Stimulated activated memory B cell treated with anti-CD40 and anti-IgM and Interleukin-4, amounts not matched to agents 10 μg/mL and 1 μg/mL and 100 μg/mL, for 72 hours (primary cell): ENCODE data around the gene ZNF23.
"Not testable (repeated sequence)": the region's sequence is repeated elsewhere in the genome, so short reads cannot be mapped to it uniquely, and the experiment has no call there.

Experiments used
- ATAC-seq: fragments of 150-1000 bp; cut with Tn5 transposase; 2 replicates; pipeline ENCODE4 v1.10.0; 2021
- H3K27ac Mint-ChIP-seq: one replicate; pipeline ENCODE4 v1.8.0; 2022; ENCODE audit warnings: mild to moderate bottlenecking, mixed read lengths
- H3K27me3 Mint-ChIP-seq: one replicate; pipeline ENCODE4 v1.8.0; 2022; ENCODE audit warnings: mixed read lengths
- H3K36me3 Mint-ChIP-seq: one replicate; pipeline ENCODE4 v1.8.0; 2022; ENCODE audit warnings: mixed read lengths
- H3K4me1 Mint-ChIP-seq: one replicate; pipeline ENCODE4 v1.8.0; 2022; ENCODE audit warnings: mixed read lengths
- H3K4me3 Mint-ChIP-seq: one replicate; pipeline ENCODE4 v1.8.0; 2022; ENCODE audit warnings: mild to moderate bottlenecking, moderate library complexity, mixed read lengths
- H3K9me3 Mint-ChIP-seq: one replicate; pipeline ENCODE4 v1.8.0; 2022; ENCODE audit warnings: mixed read lengths

The ZNF23 gene

DNA sequence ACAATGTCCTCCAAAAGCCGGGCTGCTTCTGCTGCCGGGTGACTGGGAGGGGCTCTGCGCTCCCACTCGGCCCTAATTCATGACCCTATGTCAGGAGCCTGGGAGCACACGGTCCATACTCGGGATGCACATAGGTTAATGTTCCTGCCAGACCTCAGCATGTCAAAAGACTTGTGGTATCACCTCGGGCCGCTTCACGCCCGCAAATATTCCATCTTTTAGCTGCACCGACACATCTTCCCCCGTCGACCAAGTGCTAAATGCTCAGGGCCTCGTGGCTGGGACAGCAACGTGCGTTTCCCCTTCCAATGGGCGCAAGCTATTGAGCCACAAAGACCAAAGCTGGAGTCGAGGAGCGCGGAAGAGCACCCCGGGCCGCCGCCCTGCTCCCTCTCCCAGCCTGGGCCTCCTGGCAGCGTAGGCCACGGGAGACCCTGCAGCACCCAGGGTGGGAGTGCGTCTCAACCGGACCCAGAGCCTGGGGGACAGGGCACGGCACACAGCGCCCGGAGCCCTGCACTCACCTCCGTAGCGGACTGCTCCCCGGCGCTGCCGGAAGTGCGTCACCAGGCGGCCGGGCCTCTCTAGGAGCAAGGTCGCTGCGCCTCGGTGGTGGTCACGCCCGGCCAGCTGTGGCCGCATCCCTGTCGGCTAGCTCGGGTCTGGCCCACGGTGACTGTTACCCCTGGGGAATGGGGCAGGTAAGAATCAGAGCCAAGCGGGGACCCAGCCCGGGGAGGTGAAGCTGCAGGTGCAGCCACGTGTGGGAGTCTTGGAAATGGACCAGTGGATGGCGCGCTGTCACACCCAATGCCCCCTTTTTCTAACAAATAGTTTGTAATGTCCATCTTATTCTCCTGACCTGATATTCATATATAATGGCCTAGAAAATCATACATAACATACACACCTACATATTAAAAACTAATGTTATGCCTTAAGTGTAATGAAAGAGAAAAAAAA, at the start of gene ZNF23:
Gene ZNF23, minus strand, starts transcription at position 562 of the 963 bp plus-strand sequence. CDS start 5,451 bp downstream, outside the sequence.
- Mint-ChIP-seq H3K27ac (peak within 1 kb of the TSS; percentile 87), H3K36me3 (peaks cover 5% of the 10 kb centered on the region), H3K9me3 (no peaks in the 10 kb centered on the region), H3K4me3 (peak within 1 kb of the TSS; percentile 94), H3K27me3 (no peaks in the 10 kb centered on the region), H3K4me1 (peaks cover 10% of the 10 kb centered on the region)
- ATAC-seq, result peak; percentile 100

DNA sequence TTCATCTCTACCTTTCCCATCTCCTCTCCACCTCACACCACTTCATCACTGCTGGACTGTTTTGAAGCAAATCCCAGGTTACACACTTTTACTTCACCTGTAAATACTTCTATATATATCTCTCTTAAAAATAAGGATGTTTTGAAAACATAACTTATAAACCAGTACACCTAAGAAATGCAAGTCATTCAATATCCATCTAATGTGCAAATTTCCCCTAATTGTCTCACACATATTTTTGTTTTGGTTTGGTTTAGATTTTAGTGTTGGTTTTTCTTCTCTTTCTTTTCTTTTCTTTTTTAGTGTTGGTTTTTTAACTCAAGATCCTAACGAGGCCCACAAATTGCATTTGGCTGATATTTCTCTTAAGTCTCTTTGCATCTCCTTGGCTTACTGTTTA, 45.0 kb upstream of the ZNF23 start:
- Mint-ChIP-seq H3K36me3 (no peaks in the 10 kb centered on the region), H3K27ac (no peak overlapping the region), H3K4me1 (no peaks in the 10 kb centered on the region), H3K9me3 (no peaks in the 10 kb centered on the region), H3K4me3 (no peak overlapping the region), H3K27me3 (peaks cover 16% of the 10 kb centered on the region)
- no peak for ATAC-seq

DNA sequence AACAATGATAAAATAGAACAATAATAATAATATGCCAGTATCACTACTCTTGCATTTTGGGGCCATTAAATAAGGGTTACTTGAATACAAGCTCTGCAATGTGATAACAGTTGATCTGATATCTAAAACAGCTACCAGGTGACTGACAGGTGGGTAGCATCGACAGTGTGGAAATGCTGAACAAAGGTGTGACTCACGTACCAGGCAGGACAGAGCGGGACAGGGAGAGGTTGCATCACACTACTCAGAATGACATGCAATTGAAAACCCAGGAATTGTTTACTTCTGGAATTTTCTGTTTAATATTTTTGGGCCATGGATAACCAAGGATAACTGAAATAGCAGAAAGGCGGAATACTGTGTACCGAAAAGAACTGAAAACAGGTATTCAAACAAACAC, 42.9 kb upstream of the ZNF23 start:
- H3K4me1 Mint-ChIP-seq, result no peaks in the 10 kb centered on the region
- H3K27me3 Mint-ChIP-seq, result peaks cover 17% of the 10 kb centered on the region
- ATAC-seq, result no peak
- H3K9me3 Mint-ChIP-seq, result no peaks in the 10 kb centered on the region
- H3K36me3 Mint-ChIP-seq, result no peaks in the 10 kb centered on the region
- H3K27ac Mint-ChIP-seq, result no peak overlapping the region
- H3K4me3 Mint-ChIP-seq, result no peak overlapping the region

DNA sequence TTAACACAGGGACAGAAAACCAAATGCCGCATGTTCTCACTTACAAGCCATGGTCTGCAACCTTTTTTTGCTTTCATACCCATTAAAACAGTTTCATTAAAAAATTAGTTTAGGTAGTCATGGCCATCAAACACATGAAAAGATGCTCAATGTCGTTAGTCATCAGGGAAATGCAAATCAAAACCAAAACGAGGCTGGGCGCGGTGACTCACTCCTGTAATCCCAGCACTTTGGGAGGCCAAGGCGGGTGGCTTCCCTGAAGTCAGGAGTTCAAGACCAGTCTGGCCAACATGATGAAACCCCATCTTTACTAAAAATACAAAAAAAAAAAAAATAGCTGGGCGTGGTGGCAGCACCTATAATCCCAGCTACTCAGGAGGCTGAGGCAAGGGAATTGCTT, 42.0 kb upstream of the ZNF23 start:
- ATAC-seq, H3K36me3 Mint-ChIP-seq, H3K4me1 Mint-ChIP-seq, H3K27ac Mint-ChIP-seq, H3K4me3 Mint-ChIP-seq, H3K9me3 Mint-ChIP-seq: not testable (repeated sequence)
- peaks cover 17% of the 10 kb centered on the region for H3K27me3 Mint-ChIP-seq

DNA sequence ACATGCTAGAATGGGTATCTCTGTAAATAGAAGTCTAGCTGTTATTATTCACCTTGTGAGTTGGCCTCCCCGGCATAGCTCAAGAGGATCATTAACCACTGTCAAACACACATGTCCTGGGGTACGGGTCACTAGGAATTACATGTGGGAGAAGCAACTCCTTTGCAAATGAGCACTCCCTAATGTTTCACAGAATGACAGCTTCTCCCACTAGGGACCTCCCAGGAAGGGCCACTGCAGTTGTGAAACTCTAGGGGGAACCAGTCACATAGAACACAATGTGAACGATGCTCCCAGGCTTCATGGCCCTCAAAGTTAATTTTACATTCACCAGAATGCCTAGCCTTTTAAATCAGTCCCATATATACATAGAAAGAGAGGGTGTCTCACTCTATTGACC, 39.5 kb upstream of the ZNF23 start:
- ATAC-seq, result no peak
- Mint-ChIP-seq H3K36me3 (no peaks in the 10 kb centered on the region), H3K27me3 (peaks cover 29% of the 10 kb centered on the region), H3K9me3 (no peaks in the 10 kb centered on the region), H3K4me1 (no peaks in the 10 kb centered on the region), H3K27ac (no peak overlapping the region), H3K4me3 (no peak overlapping the region)

DNA sequence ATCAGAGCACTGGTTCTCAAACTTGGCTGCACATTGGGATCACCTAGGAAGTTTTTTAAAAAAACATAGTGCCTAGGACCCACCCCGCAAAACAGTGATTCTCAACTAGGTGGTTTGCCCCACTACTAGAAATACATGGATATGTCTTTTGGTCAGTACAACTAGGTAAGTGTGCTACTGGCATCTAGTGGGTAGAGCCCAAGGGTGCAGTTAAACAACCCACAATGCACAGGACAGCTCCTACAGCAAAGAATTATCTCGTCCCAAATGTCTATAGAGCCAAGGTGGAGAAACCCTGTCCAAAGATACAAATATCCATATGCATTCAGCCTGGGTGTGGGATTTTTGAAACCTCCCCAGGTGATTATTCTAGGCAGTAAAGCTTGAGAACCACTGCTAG, 38.9 kb upstream of the ZNF23 start:
- H3K4me3 Mint-ChIP-seq, result no peak overlapping the region
- H3K36me3 Mint-ChIP-seq, result no peaks in the 10 kb centered on the region
- no peak for ATAC-seq
- peaks cover 29% of the 10 kb centered on the region for H3K27me3 Mint-ChIP-seq
- H3K27ac Mint-ChIP-seq, result no peak overlapping the region
- no peaks in the 10 kb centered on the region for H3K4me1 Mint-ChIP-seq
- H3K9me3 Mint-ChIP-seq, result no peaks in the 10 kb centered on the region

DNA sequence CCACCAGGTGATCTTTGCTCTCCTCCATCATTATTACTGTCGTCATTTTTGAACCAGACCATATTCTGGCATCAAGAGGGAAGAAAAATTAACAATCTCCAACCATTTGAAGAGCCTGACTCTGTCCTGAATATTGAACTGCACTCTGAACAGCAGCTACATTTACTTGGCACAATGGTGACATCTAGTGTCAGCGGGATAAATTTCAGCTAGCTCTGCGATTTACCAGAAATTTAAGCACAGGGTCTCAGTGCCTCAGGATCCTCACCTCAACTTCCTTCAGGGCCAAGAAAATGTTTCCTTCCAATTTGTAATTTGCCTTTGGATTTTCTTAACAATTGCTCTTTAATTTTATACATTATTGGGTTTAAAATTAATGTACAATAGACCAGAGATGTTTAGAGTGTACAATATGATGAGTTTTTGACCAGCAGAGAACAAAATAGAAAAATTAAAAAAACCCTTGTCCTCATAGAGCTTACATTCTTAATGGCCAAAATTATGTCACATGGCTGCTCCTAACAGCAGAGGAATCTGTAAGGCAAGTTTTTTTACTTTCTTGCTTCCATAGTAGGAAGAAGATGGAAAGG, 37.8 kb upstream of the ZNF23 start:
- peak; percentile 55 for ATAC-seq
- no peak overlapping the region for H3K27ac Mint-ChIP-seq
- H3K27me3 Mint-ChIP-seq, result peaks cover 29% of the 10 kb centered on the region
- no peaks in the 10 kb centered on the region for H3K9me3 Mint-ChIP-seq
- no peaks in the 10 kb centered on the region for H3K36me3 Mint-ChIP-seq
- H3K4me3 Mint-ChIP-seq, result no peak overlapping the region
- H3K4me1 Mint-ChIP-seq, result no peaks in the 10 kb centered on the region

DNA sequence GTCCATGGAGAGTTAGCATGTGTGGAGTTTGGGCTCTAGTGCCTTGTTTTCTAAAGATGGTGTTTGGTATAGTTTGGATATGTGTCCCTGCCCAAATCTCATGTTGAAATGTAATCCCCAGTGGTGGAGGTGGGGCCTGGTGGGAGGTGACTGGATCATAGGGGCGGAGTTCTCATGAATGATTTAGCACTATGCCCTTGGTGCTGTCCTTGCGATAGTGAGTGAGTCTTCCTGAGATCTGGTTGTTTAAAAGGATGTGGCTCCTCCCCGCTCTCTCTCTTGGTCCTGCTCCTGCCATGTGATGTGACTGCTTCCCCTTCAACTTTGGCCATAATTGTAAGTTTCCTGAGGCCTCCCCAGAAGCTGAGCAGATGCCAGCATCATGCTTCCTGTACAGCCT, 36.0 kb upstream of the ZNF23 start:
- no peaks in the 10 kb centered on the region for H3K4me1 Mint-ChIP-seq
- H3K27ac Mint-ChIP-seq, result no peak overlapping the region
- no peaks in the 10 kb centered on the region for H3K9me3 Mint-ChIP-seq
- no peaks in the 10 kb centered on the region for H3K36me3 Mint-ChIP-seq
- H3K4me3 Mint-ChIP-seq, result no peak overlapping the region
- no peak for ATAC-seq
- H3K27me3 Mint-ChIP-seq, result peaks cover 23% of the 10 kb centered on the region

DNA sequence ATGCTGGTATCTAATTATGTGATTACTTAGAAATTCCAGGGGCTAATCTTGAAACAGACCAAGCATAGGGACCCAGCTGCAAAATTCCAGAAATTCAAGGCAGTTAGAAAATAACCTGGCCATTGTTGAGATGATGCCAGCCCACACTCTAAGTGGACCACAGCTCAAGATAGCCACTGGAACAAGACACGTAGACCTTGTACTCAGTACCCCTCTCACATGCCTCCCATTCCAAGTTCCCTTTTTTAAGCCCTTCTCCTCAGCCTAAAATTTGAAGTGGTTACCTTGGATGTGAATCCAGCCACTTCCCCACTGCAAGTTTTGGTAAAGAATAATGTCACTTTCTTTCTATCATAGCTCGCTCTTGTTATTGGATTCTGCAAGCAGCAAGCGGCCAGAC, 31.2 kb upstream of the ZNF23 start:
- no peak overlapping the region for H3K4me3 Mint-ChIP-seq
- H3K36me3 Mint-ChIP-seq, result no peaks in the 10 kb centered on the region
- H3K27me3 Mint-ChIP-seq, result peaks cover 5% of the 10 kb centered on the region
- no peaks in the 10 kb centered on the region for H3K9me3 Mint-ChIP-seq
- no peak for ATAC-seq
- H3K4me1 Mint-ChIP-seq, result no peaks in the 10 kb centered on the region
- no peak overlapping the region for H3K27ac Mint-ChIP-seq

DNA sequence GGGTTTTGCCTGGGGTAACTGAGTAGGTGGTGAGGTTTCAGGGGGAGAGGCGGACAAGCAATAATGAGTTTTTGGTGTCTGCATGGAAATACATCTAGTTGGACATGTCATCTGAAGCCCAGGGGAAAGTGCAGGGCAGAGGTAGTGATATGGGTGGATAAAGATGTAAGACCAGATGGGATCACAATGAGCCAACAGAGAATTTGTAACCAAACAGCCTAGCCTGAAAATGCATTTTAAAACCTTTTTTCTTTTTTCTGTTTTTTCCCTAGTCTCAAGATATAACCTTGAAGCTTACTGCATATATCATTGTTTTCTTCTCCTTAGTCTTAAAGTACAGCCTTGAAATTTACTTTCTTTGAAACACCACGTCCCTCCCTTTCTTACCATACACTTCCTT, 30.7 kb upstream of the ZNF23 start:
- no peaks in the 10 kb centered on the region for H3K9me3 Mint-ChIP-seq
- no peaks in the 10 kb centered on the region for H3K36me3 Mint-ChIP-seq
- ATAC-seq, result no peak
- H3K4me1 Mint-ChIP-seq, result no peaks in the 10 kb centered on the region
- H3K27me3 Mint-ChIP-seq, result peaks cover under 1% of the 10 kb centered on the region
- H3K27ac Mint-ChIP-seq, result no peak overlapping the region
- H3K4me3 Mint-ChIP-seq, result no peak overlapping the region

DNA sequence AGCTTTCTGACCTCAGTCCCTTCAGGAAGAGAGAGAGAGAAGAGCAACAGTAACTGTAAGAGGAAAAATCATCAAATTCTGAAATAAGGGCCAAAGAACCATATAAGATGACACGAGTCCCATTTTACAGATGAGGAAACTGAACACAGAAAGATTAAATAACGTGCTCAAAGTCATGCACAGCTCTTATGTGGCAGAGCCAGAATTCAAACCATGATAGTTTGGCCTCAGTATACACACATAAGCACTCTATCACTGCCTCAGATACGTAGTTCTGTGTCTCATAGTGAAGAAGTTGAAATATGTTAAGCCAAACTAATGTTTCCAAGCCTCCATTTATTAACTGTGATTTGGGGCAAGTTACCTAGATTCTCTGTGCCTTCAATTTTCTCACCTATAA, 29.0 kb upstream of the ZNF23 start:
- H3K36me3 Mint-ChIP-seq, result no peaks in the 10 kb centered on the region
- no peak overlapping the region for H3K4me3 Mint-ChIP-seq
- no peak for ATAC-seq
- H3K4me1 Mint-ChIP-seq, result no peaks in the 10 kb centered on the region
- H3K27ac Mint-ChIP-seq, result no peak overlapping the region
- H3K9me3 Mint-ChIP-seq, result peaks cover 3% of the 10 kb centered on the region
- no peaks in the 10 kb centered on the region for H3K27me3 Mint-ChIP-seq

DNA sequence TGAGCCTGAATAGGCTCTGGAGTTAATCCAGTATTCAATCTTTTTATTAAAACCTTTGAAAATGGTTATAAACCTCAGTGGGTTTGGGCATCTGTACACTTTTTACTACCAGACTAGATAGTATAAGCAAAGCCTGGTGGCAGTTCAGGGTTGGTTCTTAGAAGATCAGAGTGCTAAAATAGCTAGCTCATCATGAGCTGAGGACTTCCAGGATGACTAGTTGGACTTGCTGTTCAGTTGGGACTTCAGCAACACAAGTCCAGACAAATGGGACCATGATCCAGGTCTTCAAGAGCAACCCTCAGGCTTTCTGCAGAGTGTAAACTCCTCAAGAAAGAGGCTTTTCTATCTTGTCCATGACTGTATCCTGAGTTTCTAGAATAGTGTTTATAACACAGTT, 28.3 kb upstream of the ZNF23 start:
- Mint-ChIP-seq H3K4me3 (no peak overlapping the region), H3K4me1 (no peaks in the 10 kb centered on the region), H3K27ac (no peak overlapping the region), H3K9me3 (peaks cover 3% of the 10 kb centered on the region), H3K36me3 (no peaks in the 10 kb centered on the region), H3K27me3 (no peaks in the 10 kb centered on the region)
- ATAC-seq, result no peak

DNA sequence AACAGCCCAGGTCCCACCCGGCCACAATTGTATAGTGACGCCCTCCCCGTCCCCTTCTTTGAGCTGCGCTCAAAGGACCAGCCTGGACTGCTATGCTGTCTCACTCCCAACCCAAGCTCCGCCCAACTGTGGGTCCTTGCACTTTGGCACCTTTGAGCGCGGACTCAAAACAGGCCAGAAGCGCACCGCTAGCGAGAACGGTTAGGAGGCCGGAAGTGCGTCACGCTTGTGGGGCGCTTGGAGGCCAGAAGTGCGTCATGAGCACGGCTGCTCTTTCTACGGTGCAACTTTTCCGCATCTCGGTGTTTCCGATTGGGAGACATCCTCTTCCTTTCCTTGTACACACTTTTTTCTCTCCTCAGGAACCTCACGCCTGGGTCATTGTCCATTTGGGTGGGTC, 27.1 kb upstream of the ZNF23 start, which contains the start of gene ZNF19:
Gene ZNF19, minus strand, starts transcription at position 203 of the 400 bp plus-strand sequence. CDS start 7,210 bp downstream, outside the sequence.
- no peak within 1 kb of the TSS for H3K4me3 Mint-ChIP-seq
- H3K9me3 Mint-ChIP-seq, result peaks cover 3% of the 10 kb centered on the region
- no peaks in the 10 kb centered on the region for H3K4me1 Mint-ChIP-seq
- no peak for ATAC-seq
- no peaks in the 10 kb centered on the region for H3K36me3 Mint-ChIP-seq
- H3K27me3 Mint-ChIP-seq, result no peaks in the 10 kb centered on the region
- no peak within 1 kb of the TSS for H3K27ac Mint-ChIP-seq

DNA sequence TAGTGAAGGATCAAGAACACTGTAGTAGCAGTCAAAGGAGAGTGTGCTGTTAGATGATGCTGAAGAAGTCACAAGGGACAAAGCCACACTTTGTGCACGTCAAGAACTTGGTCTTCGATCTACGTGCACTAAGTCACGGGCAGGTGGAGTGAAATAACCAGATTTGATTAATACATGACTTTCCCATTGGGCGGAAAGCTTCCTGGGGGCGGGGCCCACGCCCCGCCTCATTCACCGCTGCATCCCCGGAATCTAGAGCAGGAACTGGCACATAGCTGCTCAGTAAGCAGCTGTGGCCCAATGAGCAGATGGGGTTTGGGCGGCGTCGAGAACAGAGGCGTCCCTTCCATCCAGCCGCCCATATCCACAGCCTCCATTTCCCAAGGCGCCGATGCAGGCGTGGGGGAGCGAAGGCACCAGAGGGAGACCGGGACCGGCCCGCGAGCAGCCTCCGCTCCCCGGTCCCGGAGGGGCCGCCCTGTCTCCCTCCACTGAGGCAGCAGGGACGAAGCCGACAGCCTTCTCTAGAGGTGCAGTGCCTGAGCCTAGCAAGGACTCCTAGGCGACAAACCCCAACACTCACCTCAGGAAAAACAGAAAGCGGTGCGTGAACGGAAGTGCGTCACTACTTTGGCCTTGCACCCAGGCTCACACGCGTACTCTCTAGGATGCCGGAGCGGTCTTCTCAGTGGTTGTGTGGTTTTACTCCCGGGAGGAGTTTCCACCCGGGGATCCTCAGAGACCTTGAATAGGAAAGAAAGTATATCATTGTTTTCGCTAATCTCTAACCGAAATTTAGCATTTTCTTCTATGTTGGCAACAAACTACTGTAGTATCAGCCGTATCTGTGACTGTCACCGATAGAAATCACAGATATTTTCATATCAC, 22.2 kb upstream of the ZNF23 start:
- H3K27me3 Mint-ChIP-seq, result no peaks in the 10 kb centered on the region
- peak; percentile 95 for ATAC-seq
- H3K4me3 Mint-ChIP-seq, result peak overlapping the region; percentile 92
- H3K4me1 Mint-ChIP-seq, result peaks cover 10% of the 10 kb centered on the region
- peaks cover 9% of the 10 kb centered on the region for H3K36me3 Mint-ChIP-seq
- H3K27ac Mint-ChIP-seq, result peak overlapping the region; percentile 95
- H3K9me3 Mint-ChIP-seq, result peaks cover 3% of the 10 kb centered on the region

DNA sequence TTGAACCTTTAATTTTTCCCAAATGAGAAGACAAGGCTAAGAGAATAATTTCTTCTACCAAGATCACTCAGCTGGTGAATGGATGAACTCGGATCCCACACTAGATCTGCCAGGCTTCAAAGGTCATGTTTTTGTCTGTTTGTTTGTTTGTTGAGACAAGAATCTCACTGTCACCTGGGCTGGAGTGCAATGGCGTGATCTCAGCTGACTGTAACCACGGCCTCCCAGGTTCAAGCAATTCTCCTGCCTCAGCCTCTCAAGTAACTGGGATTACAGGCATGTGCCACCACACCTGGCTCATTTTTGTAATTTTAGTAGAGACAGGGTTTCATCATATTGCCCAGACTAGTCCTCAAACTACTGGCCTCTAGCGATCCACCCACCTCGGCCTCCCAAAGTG, 20.5 kb upstream of the ZNF23 start:
- Mint-ChIP-seq H3K27me3 (no peaks in the 10 kb centered on the region), H3K4me1 (peaks cover 10% of the 10 kb centered on the region), H3K9me3 (peaks cover 3% of the 10 kb centered on the region), H3K27ac (no peak overlapping the region), H3K4me3 (no peak overlapping the region), H3K36me3 (peaks cover 14% of the 10 kb centered on the region)
- ATAC-seq, result no peak
